Central memory CD4-positive, alpha-beta T cell (primary cell): ENCODE data around the gene DTWD2.
"Not testable (repeated sequence)": the region's sequence is repeated elsewhere in the genome, so short reads cannot be mapped to it uniquely, and the experiment has no call there.

Experiments used
- DNase-seq: peaks from one replicate; pipeline ENCODE4 v3.0.0; 2022

DTWD2 gene

GRCh38 chr5:118994595-118994994 is 6.2 kb upstream of the DTWD2 start:
- no peak for DNase-seq

GRCh38 chr5:118993118-118993517 is 4.8 kb upstream of the DTWD2 start:
- not testable (repeated sequence) for DNase-seq

- not testable (repeated sequence) for DNase-seq
Observed at GRCh38 chr5:118992055-118992454, 3.7 kb upstream of the DTWD2 start.

GRCh38 chr5:118990582-118990981 is 2.2 kb upstream of the DTWD2 start:
- DNase-seq = no peak

GRCh38 chr5:118989816-118990215 is 1.5 kb upstream of the DTWD2 start:
- no peak for DNase-seq

- DNase-seq = no peak
Observed at GRCh38 chr5:118988866-118989180, 476 bp upstream of the DTWD2 start.

GRCh38 chr5:118984602-118985001 is 3.7 kb downstream of the DTWD2 start:
- no peak for DNase-seq

GRCh38 chr5:118981783-118982182 is 6.6 kb downstream of the DTWD2 start:
- no peak for DNase-seq

GRCh38 chr5:118980438-118980837 is 7.9 kb downstream of the DTWD2 start:
- DNase-seq = no peak

GRCh38 chr5:118980017-118980416 is 8.3 kb downstream of the DTWD2 start:
- DNase-seq = no peak

- DNase-seq = not testable (repeated sequence)
Observed at GRCh38 chr5:118973779-118974445, 14.4 kb downstream of the DTWD2 start.

GRCh38 chr5:118968925-118969375 is 19.4 kb downstream of the DTWD2 start:
- DNase-seq = no peak

- no peak for DNase-seq
Observed at GRCh38 chr5:118968406-118968911, 19.9 kb downstream of the DTWD2 start.

GRCh38 chr5:118967059-118967508 is 21.3 kb downstream of the DTWD2 start:
- no peak for DNase-seq

- DNase-seq = no peak
Observed at GRCh38 chr5:118965890-118966289, 22.5 kb downstream of the DTWD2 start.

- not testable (repeated sequence) for DNase-seq
Observed at GRCh38 chr5:118964970-118965369, 23.4 kb downstream of the DTWD2 start.

GRCh38 chr5:118964388-118964787 is 24.0 kb downstream of the DTWD2 start:
- DNase-seq = not testable (repeated sequence)

- no peak for DNase-seq
Observed at GRCh38 chr5:118963169-118963568, 25.2 kb downstream of the DTWD2 start.

- DNase-seq = no peak
Observed at GRCh38 chr5:118960557-118960956, 27.8 kb downstream of the DTWD2 start.

GRCh38 chr5:118956727-118957126 is 31.6 kb downstream of the DTWD2 start:
- DNase-seq = no peak

GRCh38 chr5:118953652-118954005 is 34.7 kb downstream of the DTWD2 start:
- no peak for DNase-seq

- no peak for DNase-seq
Observed at GRCh38 chr5:118952992-118953651, 35.2 kb downstream of the DTWD2 start.

GRCh38 chr5:118952306-118952705 is 36.0 kb downstream of the DTWD2 start:
- DNase-seq = not testable (repeated sequence)

- DNase-seq = not testable (repeated sequence)
Observed at GRCh38 chr5:118950354-118950753, 38.0 kb downstream of the DTWD2 start.
